ENCODE results near the gene MXD3.
A peak's percentile ranks its signal among the peaks of the same experiment; 100 is the strongest.
"Not testable (repeated sequence)": the region's sequence is repeated elsewhere in the genome, so short reads cannot be mapped to it uniquely, and the experiment has no call there.

Gene MXD3

GRCh38 chr5:177317959-177318377 lies 6.3 kb upstream of the MXD3 start:
- peak; percentile 5 to 19 for DNase-seq

GRCh38 chr5:177316005-177316404 lies 4.3 kb upstream of the MXD3 start:
- DNase-seq, result no peak

- DNase-seq, result no peak
These were observed 3.7 kb upstream of the MXD3 start for GRCh38 chr5:177315411-177315810.

GRCh38 chr5:177314376-177315342 lies 3.0 kb upstream of the MXD3 start:
- DNase-seq, result no peak

GRCh38 chr5:177313561-177314259 lies 2.0 kb upstream of the MXD3 start:
- DNase-seq, result no peak

- peak in 1 of 2 experiments; percentile 16 for DNase-seq
These were observed 1.0 kb upstream of the MXD3 start for GRCh38 chr5:177312649-177313181.

GRCh38 chr5:177311392-177311722 lies 341 bp downstream of the MXD3 start:
- DNase-seq, result no peak

GRCh38 chr5:177310757-177311391 lies 824 bp downstream of the MXD3 start:
- DNase-seq, result no peak

GRCh38 chr5:177310332-177310731 lies 1.4 kb downstream of the MXD3 start:
- no peak for DNase-seq

GRCh38 chr5:177309351-177310191 lies 2.1 kb downstream of the MXD3 start:
- peak; percentile 5 to 44 for DNase-seq

GRCh38 chr5:177308740-177309139 lies 3.0 kb downstream of the MXD3 start:
- DNase-seq, result no peak

GRCh38 chr5:177307544-177308363 lies 3.9 kb downstream of the MXD3 start:
- no peak for DNase-seq

GRCh38 chr5:177306674-177307543 lies 4.8 kb downstream of the MXD3 start:
- no peak for DNase-seq

- DNase-seq, result not testable (repeated sequence)
These were observed 5.5 kb downstream of the MXD3 start for GRCh38 chr5:177306103-177306640.

GRCh38 chr5:177304392-177305119 lies 7.1 kb downstream of the MXD3 start:
- no peak for DNase-seq

GRCh38 chr5:177303925-177304391 lies 7.7 kb downstream of the MXD3 start:
- no peak for DNase-seq

GRCh38 chr5:177303121-177303924 lies 8.4 kb downstream of the MXD3 start, which contains the start of the genes PRELID1 and RAB24:
Gene PRELID1 (plus strand): TSS chr5:177303799. CDS start chr5:177303986, 187 bp downstream.
Gene RAB24 (minus strand): TSS chr5:177303719. CDS start chr5:177303288, 431 bp downstream.
- DNase-seq, result peak; percentile 66 to 81

Measured in NCI-H1930 (cell line).